ENCODE data around the gene SLC4A1AP.

Gene SLC4A1AP

DNA sequence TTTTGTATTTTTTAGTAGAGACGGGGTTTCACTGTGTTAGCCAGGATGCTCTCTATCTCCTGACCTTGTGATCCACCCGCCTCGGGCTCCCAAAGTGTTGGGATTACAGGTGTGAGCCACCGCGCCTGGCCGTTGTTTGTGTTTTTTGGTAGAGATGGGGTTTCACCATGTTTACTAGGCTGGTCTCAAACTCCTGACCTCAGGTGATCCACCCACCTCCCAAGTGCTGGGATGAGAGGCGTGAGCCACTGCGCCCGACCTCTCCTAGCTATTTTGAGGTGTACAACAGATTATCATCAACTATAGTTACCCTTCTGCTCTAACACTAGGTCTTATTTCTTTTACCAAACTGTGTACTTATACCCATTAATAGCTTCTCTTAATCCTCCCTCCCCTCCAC is 78.9 kb downstream of the SLC4A1AP start:
- no peak for DNase-seq (ENCODE audit: low read depth)
